ENCODE data around the gene CLNS1A. TPM values are rescaled to one million over a fixed set of nuclear protein-coding genes. Genes with fewer than 3 reads are reported as not detected.

CLNS1A gene
- total and polyA plus RNA-seq, 7 donors, result 45.5 to 157 (median 90.3) TPM

GRCh38 chr11:77609234-77609633 lies 28.4 kb downstream of the CLNS1A start:
- H3K36me3 ChIP-seq, result peaks cover 3 to 59% (median 12%) of the 10 kb centered on the region in 4 donors
- WGBS, 2 donors, result 61 to 69% methylated on average over 1 of the region's 1 CpG

GRCh38 chr11:77604281-77604680 lies 33.3 kb downstream of the CLNS1A start:
- WGBS, 2 donors, result 91 to 95% methylated on average over 2 of the region's 2 CpGs
- peaks cover 0 to 9% (median 0%) of the 10 kb centered on the region in 4 donors for H3K4me1 ChIP-seq
- H3K4me3 ChIP-seq, result no peak overlapping the region
- no peak overlapping the region for H3K27ac ChIP-seq
- peaks cover 3 to 17% (median 6%) of the 10 kb centered on the region in 4 donors for H3K36me3 ChIP-seq
- TF ChIP-seq POLR2A (IDR thresholded peaks at IDR 0.05), result no peak
- TF ChIP-seq POLR2AphosphoS5 (IDR thresholded peaks at IDR 0.05), result no peak
- TF ChIP-seq EP300 (IDR thresholded peaks at IDR 0.05), result no peak
- TF ChIP-seq CTCF (IDR thresholded peaks at IDR 0.05), result no peak
- H3K27me3 ChIP-seq, result no peaks in the 10 kb centered on the region
- no peaks in the 10 kb centered on the region for H3K9me3 ChIP-seq
- intact Hi-C loops (cut with DNase I), result no loop called here
- no peak for DNase-seq

More at GRCh38 chr11:77609234-77609633, 28.4 kb downstream of the CLNS1A start:
- DNase-seq, result no peak
- TF ChIP-seq CTCF (IDR thresholded peaks at IDR 0.05) (no peak), EP300 (IDR thresholded peaks at IDR 0.05) (no peak), POLR2AphosphoS5 (IDR thresholded peaks at IDR 0.05) (no peak)
- no peaks in the 10 kb centered on the region for H3K4me1 ChIP-seq
- H3K27me3 ChIP-seq, result no peaks in the 10 kb centered on the region
- no peak overlapping the region for H3K27ac ChIP-seq
- intact Hi-C loops (cut with DNase I), result no loop called here
- no peaks in the 10 kb centered on the region for H3K9me3 ChIP-seq
- no peak overlapping the region for H3K4me3 ChIP-seq

- peaks cover 0 to 9% (median 0%) of the 10 kb centered on the region in 4 donors for H3K4me1 ChIP-seq
- no peaks in the 10 kb centered on the region for H3K9me3 ChIP-seq
- DNase-seq, result no peak
- 73 to 91% methylated on average over 3 of the region's 3 CpGs for WGBS, 2 donors
- peaks cover 0 to 13% (median 2%) of the 10 kb centered on the region in 4 donors for H3K36me3 ChIP-seq
- intact Hi-C loops (cut with DNase I), result no loop called here
- H3K27me3 ChIP-seq, result no peaks in the 10 kb centered on the region
- TF ChIP-seq POLR2AphosphoS5 (IDR thresholded peaks at IDR 0.05), result no peak
- no peak for TF ChIP-seq POLR2A (IDR thresholded peaks at IDR 0.05)
- TF ChIP-seq CTCF (IDR thresholded peaks at IDR 0.05), result no peak
- no peak for TF ChIP-seq EP300 (IDR thresholded peaks at IDR 0.05)
- no peak overlapping the region for H3K4me3 ChIP-seq
- peak overlapping the region in 2 of 4 donors; percentile 18 to 42 for H3K27ac ChIP-seq
Observed at GRCh38 chr11:77602381-77603088, 35.1 kb downstream of the CLNS1A start.

GRCh38 chr11:77598195-77598594 lies 39.4 kb downstream of the CLNS1A start:
- no peak for DNase-seq
- Histone ChIP-seq H3K36me3 (no peaks in the 10 kb centered on the region), H3K27me3 (no peaks in the 10 kb centered on the region), H3K4me3 (no peak overlapping the region), H3K27ac (no peak overlapping the region), H3K9me3 (no peaks in the 10 kb centered on the region), H3K4me1 (peaks cover 0 to 9% (median 0%) of the 10 kb centered on the region in 4 donors)
- intact Hi-C loops (cut with DNase I), result no loop called here
- TF ChIP-seq EP300 (IDR thresholded peaks at IDR 0.05) (no peak), POLR2AphosphoS5 (IDR thresholded peaks at IDR 0.05) (no peak), POLR2A (IDR thresholded peaks at IDR 0.05) (no peak), CTCF (IDR thresholded peaks at IDR 0.05) (no peak)
- 95% methylated on average over 2 of the region's 2 CpGs for WGBS, 2 donors

Data from sigmoid colon (tissue), 7 donors.